Measurements from ENCODE around the gene CD74.
A peak's percentile ranks its signal among the peaks of the same experiment; 100 is the strongest.

CD74 gene

DNA sequence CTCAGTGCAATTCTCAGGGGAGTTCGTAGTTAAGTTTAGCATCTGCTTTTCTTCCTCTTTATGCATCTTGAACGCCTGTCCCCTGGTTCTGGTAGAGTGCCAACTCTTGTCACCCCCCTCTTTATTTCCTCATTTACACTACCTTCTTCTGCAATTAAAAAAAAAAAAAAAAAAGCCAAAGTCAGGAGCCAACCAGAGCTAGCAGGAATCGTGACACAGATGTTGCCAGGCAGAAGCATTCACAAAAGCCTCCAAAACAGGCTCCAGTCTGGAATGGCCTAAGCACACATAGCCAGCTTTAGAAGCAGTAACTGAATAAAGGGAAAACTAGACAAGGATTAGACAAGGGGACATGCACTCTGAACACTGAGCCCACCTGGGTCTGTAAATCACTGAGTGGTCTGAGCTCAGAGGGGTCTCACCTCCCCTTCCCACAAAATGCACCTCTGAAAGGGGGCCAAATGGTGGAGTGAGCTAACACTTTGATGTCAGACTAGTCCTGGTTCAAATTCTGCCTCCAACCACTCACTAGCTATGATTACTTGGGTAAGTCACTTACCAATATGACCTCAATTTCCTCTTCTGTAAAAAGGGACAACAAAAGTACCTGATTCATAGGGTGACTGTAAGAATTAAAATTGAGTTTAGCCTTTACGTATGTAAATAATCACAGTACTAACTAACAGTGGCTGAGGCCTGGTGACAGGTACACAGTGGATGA, 2.0 kb downstream of the CD74 start:
- DNase-seq: peak in 43 of 56 donors; percentile 12 to 80 (median 55)

DNA sequence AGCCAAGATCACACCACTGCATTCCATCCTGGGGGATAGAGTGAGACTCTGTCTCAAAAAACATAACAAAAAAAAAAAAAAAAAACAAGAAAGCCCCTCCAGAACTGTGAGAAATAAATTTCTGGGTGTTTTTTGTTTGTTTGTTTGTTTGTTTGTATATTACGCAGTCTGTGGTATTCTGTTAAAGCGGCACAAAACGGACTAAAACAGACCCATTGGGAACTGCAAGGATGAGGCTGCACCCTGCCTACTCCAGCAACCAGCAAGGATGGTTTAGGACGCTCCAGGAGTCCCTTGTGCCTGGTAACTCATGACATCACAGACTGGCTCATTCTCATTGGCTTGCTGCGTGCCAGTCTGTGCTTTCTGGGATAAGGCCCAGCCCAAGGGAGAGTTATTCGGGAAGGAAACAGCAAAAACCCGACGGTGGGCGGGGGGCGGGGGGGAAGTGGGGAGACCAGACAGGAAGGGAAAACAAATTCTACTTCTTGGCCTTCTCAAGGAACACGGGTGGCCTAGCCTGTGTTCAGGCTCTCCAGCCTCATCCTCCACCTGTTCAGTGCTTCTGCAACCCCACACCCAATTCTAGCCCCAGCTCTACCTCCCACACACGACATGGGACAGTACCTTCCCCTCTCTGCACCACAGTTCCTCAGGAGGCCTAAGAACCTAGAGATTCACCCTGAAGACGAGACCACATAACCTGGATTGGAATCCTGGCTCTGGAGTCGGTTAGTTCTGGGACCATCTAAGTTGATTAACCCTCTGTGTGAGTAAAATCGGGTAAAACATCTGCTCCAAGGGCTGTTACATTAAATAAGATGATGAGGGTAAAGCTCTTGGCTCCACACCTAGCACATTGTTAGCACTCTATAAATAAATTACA, 2.8 kb downstream of the CD74 start:
- DNase-seq: peak in 54 of 56 donors; percentile 13 to 93 (median 76)

DNA sequence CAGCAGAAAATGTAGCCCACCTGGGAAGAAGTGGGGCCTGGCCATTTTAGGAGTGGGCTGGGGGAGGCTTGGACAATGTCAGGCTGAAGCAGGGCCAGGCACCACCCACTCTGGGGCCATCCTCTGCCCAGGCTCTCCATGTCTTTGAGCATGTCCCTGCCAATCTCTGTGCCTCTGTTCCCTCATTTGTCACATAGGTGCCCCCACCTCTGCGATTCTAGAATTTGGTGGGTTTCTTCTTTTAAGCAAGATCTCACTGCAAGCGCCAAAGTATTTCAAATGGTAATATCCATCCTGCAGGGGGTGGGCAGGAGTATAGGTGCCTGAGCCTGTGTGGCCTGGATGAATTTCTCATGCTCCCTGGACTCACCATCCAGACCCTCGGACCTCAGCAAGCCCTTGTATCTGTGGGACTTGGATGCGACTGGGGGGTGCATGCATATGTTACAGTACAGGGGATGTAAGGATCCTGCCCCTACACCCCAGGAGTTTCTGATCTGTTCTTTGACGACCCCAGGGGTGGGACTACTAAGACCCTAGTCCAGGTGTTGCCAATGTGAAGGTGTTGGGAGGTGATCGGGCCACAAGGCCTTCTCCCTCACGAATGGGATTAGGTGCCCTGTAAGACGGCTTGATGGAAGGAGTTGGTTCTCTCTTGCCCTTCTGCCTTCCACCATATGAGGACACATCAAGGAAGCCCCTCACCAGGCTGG, 4.3 kb downstream of the CD74 start:
- DNase-seq: no peak

DNA sequence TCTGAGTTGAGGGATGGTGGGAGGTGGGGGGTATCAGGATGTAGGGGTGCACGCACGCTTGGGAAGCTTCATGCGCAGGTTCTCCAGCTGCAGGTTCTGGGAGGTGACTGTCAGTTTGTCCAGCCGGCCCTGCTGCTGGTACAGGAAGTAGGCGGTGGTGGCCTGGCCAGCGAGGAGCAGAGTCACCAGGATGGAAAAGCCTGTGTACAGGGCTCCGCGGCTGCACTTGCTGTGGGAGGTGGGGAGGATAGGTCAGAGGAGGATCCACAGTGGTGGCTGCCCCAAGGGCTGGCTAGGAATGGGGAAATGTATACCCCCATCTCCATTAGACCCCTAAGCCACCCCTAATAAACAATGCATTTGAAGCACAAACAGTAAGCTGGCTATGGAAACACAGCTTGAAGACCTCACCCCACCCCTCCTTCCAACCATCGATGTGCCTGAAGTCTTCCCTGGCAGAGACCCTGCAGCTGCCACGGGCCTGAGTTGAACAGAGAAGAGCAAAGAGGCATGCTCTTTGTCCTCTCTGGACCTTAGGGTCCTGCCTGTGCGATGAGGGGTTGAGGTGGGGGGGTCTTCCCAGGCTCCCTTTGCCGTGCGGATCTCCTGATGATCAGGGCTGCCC, 5.5 kb downstream of the CD74 start:
- no peak for DNase-seq

DNA sequence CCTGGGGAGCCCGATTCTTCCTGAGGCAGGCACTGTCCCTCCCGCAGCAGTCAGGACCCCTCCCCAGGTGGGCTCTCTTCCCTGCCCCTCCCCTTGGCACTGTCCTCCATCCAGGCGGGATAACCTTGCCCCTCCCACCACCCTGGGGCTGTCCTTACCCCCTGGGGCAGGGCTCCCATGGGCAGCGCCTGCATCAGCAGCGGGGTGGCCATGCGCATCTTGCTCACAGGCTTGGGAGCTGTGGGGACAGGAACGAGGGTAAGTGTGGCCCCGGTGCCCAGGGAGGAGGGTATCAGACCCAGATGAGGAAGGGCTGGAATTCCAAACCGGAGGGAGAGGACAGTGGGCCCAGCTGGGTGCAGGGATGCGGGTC, 6.0 kb downstream of the CD74 start:
- no peak for DNase-seq

DNA sequence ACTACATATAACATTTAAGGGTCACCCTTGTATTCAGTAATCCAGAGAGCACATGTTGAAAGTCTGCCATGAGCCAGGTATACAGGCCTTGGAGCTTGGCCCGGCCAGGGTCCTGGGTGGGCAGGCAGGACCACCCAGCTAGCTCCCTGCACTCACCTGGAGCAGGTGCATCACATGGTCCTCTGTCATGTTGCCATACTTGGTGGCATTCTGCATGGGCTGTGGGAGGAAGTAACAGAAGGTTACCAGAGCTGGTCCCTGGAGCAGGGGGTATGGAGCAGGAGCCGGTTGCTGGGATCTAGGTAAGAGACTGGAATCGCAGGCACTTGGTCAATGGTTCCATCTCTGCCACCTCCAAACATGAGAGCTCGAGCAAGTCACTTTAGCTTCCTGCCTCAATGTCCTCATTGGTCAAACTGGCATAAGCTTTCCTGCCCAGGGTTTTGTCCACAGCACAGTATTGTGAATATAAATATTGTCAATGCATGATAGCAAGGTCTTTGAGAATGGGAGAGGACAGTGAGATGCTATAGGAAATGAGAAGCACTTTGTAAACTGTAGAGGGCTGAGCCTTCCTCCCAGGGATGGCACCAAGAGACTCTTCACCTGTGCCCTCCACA, 6.5 kb downstream of the CD74 start:
- no peak for DNase-seq

DNA sequence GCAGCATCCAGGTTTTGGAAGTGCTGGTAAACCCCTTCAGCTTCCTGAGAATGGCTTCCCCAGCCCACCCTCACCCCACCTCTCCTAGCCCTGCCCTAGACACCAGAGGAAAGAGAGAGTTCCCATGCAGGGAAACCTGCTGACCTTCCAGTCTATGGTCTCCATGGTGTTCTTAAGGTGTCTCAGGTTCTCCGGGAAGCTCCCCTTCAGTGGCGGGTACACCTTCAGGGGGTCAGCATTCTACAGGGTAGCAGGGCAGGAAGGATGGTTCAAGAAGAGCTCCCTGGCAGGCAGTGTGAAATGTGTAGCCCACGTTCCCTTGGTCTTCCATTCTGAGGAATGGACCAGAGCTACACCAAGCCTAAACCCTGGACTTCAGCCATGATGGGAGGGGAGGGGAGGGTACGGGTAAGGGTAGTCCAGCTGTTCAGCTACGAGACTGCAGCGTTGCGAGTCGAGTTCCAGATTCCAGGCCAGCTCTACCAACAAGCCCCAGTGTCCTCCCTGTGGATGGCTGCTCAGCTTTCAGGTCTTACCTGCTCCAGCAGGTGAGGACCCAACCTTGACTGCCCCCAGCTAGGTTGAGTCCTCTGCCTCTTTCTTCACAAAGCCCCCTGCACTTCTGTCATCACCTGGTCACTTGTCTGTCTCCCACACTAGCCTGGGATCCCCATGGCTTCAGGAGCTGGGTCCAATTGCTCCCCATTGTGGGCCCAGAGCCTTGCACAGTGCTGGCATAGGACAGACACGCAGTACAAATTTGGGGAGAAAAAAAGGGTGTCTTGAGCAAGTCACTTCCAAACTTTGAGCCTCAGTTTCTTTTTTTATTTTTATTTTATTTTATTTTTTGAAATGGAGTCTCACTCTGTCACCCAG, 7.5 kb downstream of the CD74 start:
- no peak for DNase-seq

DNA sequence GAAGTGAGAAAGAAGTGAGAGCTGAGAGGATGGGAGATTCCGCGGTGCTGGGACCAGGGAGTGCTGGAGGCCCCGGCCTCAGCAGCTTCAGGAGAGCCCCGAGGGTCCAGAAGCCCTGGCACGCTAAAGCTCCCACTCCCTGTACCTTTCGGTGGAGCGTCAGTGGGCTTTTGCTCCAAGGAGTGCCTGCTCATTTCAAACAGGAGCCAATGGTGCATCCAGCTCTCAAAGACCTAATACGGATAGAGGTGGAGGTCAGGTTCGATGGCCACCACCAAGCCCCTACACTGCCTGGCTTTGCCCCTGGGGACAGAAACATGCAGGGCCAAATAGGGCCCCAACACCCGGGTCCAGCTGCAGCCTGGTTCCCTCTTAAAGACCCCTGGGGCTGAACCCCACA, 8.2 kb downstream of the CD74 start:
- no peak for DNase-seq

DNA sequence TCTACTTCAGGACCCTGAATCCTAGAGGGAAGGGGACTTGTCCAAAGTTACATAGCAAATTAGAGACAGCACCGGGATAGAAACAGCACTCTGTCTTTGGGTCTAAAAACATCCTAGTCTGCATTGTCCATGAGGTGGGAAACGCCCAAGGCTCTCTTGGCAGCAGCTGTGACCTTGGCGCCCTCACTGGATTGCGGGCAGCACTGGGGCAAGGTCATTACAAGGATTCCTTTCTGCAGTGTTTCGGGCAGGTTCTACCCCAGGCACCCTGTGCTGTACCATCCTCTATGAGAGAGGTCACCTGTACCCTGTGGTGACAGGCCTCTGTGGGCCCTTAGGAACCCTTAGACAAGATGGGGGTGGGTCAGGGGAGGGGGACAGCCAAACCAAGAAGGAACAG, 8.6 kb downstream of the CD74 start:
- DNase-seq: no peak

DNA sequence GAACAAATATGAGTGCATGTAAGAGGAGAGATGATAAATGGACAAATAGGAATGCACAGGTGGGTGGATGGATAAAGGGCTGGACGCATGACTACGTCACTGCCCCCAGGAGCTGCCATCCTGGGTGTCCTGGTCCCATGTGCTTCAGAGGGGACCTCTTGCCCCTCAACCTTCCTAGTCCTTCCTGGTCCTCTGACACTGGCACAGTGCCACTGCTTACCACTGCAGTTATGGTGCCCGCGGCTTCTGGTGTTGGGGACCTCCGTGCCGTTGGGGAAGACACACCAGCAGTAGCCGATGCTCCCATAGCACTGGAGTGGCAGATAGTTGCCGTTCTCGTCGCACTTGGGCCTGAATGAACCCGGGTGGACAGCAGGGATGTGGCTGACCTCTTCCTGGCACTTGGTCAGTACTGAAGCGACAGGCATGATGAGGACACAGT, 9.8 kb downstream of the CD74 start:
- DNase-seq: no peak

DNA sequence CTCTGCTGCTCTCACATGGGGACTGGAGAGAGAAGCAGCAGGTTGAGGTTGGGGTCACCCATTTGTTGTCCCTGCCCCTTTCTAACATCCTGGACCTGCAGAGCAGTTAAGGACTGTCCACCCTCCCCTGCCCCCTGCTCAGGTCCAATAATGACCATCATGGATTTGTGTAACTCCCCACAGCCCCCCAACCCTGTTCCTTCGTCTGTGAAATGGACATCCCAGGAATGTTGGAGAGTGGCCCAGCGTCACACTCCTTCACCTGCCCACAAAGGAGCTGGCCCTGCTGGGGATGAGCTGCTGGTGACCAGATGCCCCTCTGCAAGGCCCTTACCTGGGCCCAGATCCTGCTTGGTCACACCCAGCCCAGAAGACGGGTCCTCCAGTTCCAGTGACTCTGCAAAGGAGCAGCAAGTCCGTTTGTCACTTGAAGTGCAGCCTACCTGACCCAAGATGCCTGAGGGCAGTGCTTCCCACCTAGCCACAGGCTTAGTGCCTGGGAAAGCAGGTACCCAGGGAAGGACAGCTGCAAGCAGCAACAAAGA, 10.4 kb downstream of the CD74 start:
- no peak for DNase-seq

DNA sequence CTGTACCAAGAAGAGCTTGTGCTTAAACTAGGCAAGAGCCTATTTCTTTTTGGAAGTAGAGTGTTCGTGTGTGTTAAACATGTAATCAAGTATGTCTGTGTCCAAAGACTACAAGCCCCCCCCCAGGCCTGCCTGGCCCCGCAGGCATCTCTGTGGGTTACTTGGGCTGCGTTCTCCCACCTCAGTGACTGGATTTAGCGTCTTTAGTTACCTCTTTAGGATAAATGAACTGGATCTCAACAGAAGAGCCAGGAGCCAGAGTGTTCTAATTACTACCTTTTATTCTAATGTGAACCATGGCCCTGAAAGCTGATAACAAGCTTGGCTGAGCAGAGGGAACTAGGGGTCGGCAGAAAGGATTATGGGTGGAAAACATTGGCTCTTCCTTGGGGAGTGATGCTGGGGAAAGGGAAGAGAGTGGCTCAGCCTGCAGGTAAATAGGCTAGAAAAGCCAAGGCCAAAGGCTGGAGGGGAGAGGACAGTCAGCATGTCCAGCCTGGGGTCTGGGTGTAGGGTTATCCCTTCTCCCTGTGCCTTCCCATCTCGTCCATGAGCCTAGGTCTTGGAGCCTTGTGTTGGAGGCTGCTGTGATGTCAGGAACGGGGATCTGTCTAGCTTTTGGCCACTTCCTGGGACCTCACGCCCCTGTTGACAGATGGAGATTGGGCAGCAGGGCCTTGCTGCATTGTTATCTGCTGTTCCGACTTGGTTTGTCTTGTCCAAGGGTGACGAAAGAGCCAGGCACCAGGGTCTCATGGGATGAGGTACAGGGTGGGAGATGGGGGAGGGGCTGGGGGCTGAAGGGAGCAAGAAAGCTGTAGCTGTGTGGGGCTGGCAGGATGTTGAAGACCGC, 11.1 kb downstream of the CD74 start:
- no peak for DNase-seq

DNA sequence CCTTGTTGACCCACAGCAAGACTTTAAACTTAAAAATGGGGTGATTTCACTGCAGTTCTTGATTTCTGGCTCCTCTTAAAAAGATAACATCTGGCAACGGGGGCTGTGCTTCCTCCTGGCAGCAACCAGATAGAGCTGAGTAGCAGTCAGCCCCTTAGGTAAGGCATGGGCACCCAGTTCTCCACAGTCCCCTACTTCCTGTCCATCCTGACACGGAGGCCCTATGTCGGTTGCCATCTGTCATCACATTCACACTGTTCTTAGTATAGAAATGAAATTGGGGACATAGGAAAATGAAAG, 11.7 kb downstream of the CD74 start:
- DNase-seq: no peak

DNA sequence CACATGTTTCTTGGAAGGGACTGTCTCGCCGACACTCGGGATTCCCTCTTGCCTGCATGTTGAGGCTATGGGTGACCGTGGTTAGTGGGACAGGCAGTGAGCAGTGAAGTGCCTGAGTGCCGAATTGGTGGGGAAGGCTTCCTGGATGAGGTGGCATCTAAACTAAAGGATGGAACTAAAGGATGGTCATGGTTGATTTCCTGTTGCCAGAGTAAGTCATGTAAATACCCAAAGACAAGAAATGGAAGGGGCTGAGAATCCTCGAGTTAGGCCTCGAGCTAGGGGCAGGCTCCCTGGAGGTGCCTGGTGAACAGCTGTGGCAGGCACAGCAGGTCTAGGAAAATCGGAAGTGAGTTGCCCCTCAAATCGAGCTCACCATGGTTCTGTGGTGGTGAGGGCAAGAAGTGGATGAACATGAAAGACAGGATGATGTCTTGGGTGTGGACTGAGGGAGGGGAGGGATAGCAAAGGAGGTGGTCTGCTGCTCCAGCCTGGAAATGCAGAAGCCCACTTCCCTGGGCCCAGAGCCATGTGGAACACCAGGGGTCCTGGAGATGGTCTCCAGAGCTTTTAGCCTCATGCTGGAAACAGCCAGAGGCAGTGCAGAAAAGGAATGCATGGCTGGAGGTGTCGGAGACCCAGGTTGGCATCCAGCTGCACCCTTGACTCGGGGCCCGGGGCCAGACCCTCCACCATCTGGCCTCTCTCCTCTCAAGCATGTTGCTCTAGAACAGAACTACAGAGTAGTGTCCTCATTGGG, 12.2 kb downstream of the CD74 start:
- no peak for DNase-seq

DNA sequence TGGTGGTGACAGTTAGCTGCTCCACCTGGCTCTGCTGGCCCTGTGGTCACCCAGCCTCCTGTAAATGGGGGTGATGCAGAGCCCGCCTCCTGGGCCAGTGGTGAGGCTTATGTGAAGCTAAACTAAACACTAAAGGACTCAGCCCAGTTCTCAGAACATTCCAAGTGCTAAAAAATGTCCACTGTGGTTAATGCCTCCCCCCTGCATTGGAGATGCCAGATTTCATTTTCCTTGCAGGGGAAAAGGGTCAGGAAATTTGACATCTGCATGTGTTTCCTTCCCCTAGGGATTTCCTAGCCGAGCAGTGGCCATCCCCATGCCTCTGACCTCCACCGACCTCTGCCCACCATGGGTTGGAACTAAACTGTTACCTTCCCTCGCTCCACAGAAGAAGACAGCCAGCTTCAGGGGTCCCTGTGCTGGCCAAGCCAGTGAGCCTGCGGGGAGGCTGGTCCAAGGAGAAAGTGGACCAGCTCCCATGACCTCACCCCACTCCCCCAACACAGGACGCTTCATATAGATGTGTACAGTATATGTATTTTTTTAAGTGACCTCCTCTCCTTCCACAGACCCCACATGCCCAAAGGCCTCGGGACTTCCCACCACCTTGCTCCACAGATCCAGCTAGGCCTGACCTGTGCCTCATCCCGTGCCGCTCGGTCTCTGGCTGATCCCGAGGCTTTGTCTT, 13.0 kb downstream of the CD74 start:
- DNase-seq: no peak

DNA sequence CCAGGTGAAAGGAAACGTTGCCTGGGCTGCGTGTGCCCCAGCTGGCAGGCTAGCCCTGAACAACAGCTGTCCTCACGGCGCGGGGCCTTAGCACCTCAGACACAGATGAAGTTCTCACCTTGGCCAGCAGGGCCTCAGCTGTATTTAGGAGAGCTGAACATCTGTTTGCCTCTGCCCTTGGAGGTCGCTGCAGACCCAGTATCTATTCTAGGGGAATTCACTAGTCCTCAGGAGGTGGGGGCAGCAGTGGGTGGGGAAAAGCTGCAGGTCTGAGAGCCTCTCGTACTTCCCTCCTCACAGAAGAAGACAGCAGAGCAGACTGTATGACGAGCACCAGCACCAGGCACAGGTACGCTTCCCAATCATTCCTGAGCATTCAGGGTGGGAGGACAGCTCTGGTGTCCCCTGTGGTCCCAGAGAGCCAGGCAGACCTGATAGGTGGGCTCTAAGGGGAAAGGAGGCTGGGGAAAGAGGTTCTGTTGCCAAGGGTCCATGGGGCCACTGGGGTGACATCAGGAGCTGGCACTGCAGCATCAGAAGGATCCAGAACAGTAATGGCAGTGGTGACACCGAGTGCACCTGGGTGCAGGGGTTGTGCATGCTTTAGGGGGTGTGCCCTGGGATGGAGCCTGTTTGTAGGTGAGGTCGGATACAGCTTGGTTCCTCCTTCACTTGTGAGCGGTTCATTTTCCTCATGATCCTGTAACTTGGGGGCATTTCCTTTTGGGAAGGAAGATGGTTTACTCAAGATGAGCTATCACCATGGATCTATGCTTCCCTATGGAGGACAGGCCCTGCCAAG, 13.8 kb downstream of the CD74 start:
- no peak for DNase-seq
